Measurements from ENCODE around the gene ACOX3.
"Not testable (repeated sequence)": the region's sequence is repeated elsewhere in the genome, so short reads cannot be mapped to it uniquely, and the experiment has no call there.

ACOX3 gene

GRCh38 chr4:8388528-8388870, 52.0 kb downstream of the ACOX3 start:
- no peak overlapping the region for H3K4me3 ChIP-seq (ENCODE audit: low read depth, low read length)
- TF ChIP-seq, protein P1, sequence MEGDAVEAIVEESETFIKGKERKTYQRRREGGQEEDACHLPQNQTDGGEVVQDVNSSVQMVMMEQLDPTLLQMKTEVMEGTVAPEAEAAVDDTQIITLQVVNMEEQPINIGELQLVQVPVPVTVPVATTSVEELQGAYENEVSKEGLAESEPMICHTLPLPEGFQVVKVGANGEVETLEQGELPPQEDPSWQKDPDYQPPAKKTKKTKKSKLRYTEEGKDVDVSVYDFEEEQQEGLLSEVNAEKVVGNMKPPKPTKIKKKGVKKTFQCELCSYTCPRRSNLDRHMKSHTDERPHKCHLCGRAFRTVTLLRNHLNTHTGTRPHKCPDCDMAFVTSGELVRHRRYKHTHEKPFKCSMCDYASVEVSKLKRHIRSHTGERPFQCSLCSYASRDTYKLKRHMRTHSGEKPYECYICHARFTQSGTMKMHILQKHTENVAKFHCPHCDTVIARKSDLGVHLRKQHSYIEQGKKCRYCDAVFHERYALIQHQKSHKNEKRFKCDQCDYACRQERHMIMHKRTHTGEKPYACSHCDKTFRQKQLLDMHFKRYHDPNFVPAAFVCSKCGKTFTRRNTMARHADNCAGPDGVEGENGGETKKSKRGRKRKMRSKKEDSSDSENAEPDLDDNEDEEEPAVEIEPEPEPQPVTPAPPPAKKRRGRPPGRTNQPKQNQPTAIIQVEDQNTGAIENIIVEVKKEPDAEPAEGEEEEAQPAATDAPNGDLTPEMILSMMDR (IDR thresholded peaks at IDR 0.05; ENCODE audit: low read depth, low read length, missing control alignments): no peak
- no peak for DNase-seq (ENCODE audit: low read depth)

- no peak overlapping the region for H3K4me3 ChIP-seq (ENCODE audit: low read depth, low read length)
- no peak for DNase-seq (ENCODE audit: low read depth)
- TF ChIP-seq, protein P1 (IDR thresholded peaks at IDR 0.05; ENCODE audit: low read depth, low read length, missing control alignments): no peak
Measured at GRCh38 chr4:8387615-8388527, 52.7 kb downstream of the ACOX3 start.

- no peak for DNase-seq (ENCODE audit: low read depth)
- TF ChIP-seq, protein P1 (IDR thresholded peaks at IDR 0.05; ENCODE audit: low read depth, low read length, missing control alignments): no peak
- no peak overlapping the region for H3K4me3 ChIP-seq (ENCODE audit: low read depth, low read length)
Measured at GRCh38 chr4:8387194-8387593, 53.3 kb downstream of the ACOX3 start.

DNA sequence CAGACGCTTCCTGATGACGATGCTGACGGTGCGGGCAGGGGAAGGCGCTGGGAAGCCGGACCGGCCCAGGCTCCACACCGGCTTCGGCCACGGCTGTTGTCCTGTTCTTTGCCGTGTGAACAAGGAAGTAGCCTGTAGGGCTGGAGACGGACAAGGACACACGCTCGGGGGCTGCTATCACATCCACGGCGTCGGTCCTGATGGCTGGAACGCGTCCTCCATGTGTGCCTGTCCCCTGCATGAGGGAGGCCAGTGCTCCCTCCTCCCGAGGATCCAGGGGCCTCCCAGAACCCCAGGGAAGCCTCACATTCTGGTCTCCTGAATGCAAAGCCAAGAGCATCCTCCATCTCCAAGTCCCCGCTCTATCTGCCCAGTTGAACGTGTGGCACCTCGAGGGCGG, 53.8 kb downstream of the ACOX3 start:
- TF ChIP-seq, protein P1 (IDR thresholded peaks at IDR 0.05; ENCODE audit: low read depth, low read length, missing control alignments): no peak
- no peak overlapping the region for H3K4me3 ChIP-seq (ENCODE audit: low read depth, low read length)
- DNase-seq (ENCODE audit: low read depth): no peak

- not testable (repeated sequence) for H3K4me3 ChIP-seq (ENCODE audit: low read depth, low read length); DNase-seq (ENCODE audit: low read depth)
Measured at GRCh38 chr4:8386131-8386530, 54.4 kb downstream of the ACOX3 start.

DNA sequence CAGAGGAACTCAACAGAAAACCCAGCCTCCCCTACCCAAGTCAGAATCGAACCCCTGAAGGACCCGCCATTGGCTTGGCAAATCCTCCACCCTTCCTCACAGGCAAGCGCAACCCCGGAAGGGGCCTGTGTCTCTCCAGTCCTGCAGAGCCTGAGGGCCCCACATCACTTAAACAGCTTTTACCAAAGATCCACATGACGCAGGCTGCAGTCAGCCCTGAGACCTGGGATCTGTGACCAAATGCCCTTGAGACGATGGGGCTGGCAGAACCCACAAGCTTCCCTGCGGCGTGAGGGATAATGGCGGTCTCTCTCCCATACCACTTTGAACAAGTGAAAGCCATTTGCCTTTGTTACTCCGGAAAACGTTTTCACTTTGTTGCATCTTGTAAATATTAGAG, 54.9 kb downstream of the ACOX3 start:
- DNase-seq (ENCODE audit: low read depth): no peak
- TF ChIP-seq, protein P1 (IDR thresholded peaks at IDR 0.05; ENCODE audit: low read depth, low read length, missing control alignments): no peak

GRCh38 chr4:8385106-8385505, 55.4 kb downstream of the ACOX3 start:
- TF ChIP-seq, protein P1 (IDR thresholded peaks at IDR 0.05; ENCODE audit: low read depth, low read length, missing control alignments): no peak
- DNase-seq (ENCODE audit: low read depth): no peak
- H3K4me3 ChIP-seq (ENCODE audit: low read depth, low read length): no peak overlapping the region

More for the DNA sequence above, 54.9 kb downstream of the ACOX3 start:
- H3K4me3 ChIP-seq (ENCODE audit: low read depth, low read length): no peak overlapping the region
